ENCODE measurements around the gene EXOC3. TPM values are rescaled to one million over a fixed set of nuclear protein-coding genes. Genes with fewer than 3 reads are reported as not detected.

Gene EXOC3
- total and polyA plus RNA-seq, 2 of the 4 experiments (the other 2 are of a cell fraction) = 35.1 to 47.5 TPM

DNA sequence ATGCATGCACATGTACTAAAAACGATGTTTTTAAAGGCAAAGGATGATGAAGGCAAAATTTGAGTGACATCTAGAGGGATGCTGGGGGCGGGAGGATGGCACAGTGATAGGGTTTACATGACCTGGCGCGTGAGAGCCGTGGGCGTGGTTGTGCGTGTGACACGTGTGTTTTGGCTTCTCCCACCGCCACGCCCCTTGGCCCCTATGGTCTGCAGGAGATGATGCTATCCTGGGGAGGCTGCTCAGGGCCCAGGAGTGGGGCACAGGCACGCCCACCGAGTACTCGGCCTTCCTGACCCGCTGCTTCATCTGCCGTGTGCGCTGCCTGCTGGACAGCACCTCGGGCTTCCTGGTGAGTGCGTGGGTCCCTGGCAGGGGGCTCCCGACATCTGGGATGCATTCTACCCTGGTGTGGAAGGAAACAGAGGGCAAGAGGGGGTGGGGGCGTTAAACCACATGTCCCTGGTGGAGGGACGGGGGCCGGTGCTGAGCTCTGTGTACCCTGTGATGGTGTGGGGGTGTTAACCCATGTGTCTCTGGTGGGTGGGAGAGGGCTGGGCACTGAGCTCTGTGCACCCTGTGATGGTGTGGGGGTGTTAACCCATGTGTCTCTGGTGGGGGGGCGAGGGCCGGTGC is 19.2 kb upstream of the EXOC3 start:
- peaks cover 11 to 56% of the 10 kb centered on the region in 2 experiments for H3K79me1 ChIP-seq (ENCODE audit: low read depth in 1 of 2, low read length in 2 of 2)
- H3K36me3 ChIP-seq (ENCODE audit: control insufficient read depth, insufficient read depth, low read length) = peaks cover 62% of the 10 kb centered on the region
- no peak overlapping the region for H2BK120ac ChIP-seq (ENCODE audit: low read depth, low read length)
- no peak overlapping the region for H3K18ac ChIP-seq (ENCODE audit: low read depth, low read length)
- H3K4me3 ChIP-seq (ENCODE audit: insufficient read depth, low read depth, low read length) = no peak overlapping the region
- H4K91ac ChIP-seq (ENCODE audit: insufficient read depth, low read depth, low read length) = no peak overlapping the region
- peaks cover 5% of the 10 kb centered on the region for H3K4me1 ChIP-seq (ENCODE audit: control insufficient read depth, insufficient read depth, low read length)
- ATAC-seq (ENCODE audit: low read depth) (no peak), DNase-seq (no peak)
- H3K9me1 ChIP-seq (ENCODE audit: insufficient read depth, low read length) = peaks cover 5% of the 10 kb centered on the region
- H3K27ac ChIP-seq (ENCODE audit: insufficient read depth, low read length) = no peak overlapping the region
- no TSS peak for BruUV-seq (replicated peaks)
- no peak overlapping the region for H3K23ac ChIP-seq (ENCODE audit: low read depth, low read length)
- intact Hi-C loops (cut with micrococcal nuclease) (no loop called here), dilution Hi-C loops (cut with HindIII; ENCODE audit: low sequenced_read_pairs, unreplicated experiment) (no loop called here), in situ Hi-C loops (cut with MboI; ENCODE audit: low sequenced_read_pairs) (no loop called here)
- ChIA-PET CTCF (no interaction called here), POLR2A (ENCODE audit: unreplicated experiment) (no interaction called here)
- no peak for TF ChIP-seq CEBPB (IDR thresholded peaks at IDR 0.05; ENCODE audit: low read depth, low read length)
- no peak overlapping the region for H2BK20ac ChIP-seq (ENCODE audit: low read depth, low read length)
- H4K5ac ChIP-seq (ENCODE audit: low read depth, low read length) = no peak overlapping the region
- H3K56ac ChIP-seq (ENCODE audit: extremely low read depth, insufficient read depth, low read length) = no peak overlapping the region
- no peak overlapping the region for H2BK15ac ChIP-seq (ENCODE audit: low read depth, low read length)
- H2AK9ac ChIP-seq (replicated peaks; ENCODE audit: low read depth, low read length, poor library complexity) = peak overlapping the region; percentile 45
- no peaks in the 10 kb centered on the region for H3K27me3 ChIP-seq (ENCODE audit: control insufficient read depth, insufficient read depth, low read length)
- H2BK5ac ChIP-seq (ENCODE audit: low read depth, low read length, poor library complexity, severe bottlenecking) = peak overlapping the region; percentile 33
- H2AFZ ChIP-seq (replicated peaks; ENCODE audit: low read length, poor library complexity) = no peak overlapping the region
- no peak overlapping the region for H3K14ac ChIP-seq (replicated peaks; ENCODE audit: low read depth, low read length)
- no peak overlapping the region for H3K4me2 ChIP-seq (ENCODE audit: low read depth, low read length)
- no peak overlapping the region for H2AK5ac ChIP-seq (ENCODE audit: low read depth, low read length)
- WGBS, 2 experiments (ENCODE audit: extremely low coverage in 2 of 2, insufficient read length in 1 of 2) = 88% methylated on average over 13 of the region's 24 CpGs; no CpG with 5 or more reads in 1 of the 2 experiments
- H3K4ac ChIP-seq (ENCODE audit: low read depth, low read length) = 0 out of 2 replicates have a peak overlapping the region, but pooled peaks have one; percentile 13
- H4K8ac ChIP-seq (ENCODE audit: low read depth in 2 of 2, low read length in 2 of 2) = no peak overlapping the region
- H4K20me1 ChIP-seq (ENCODE audit: insufficient read depth, low read length) = no peaks in the 10 kb centered on the region; the same call in 1 of the 2 replicates
- no peaks in the 10 kb centered on the region for H3K9me3 ChIP-seq (ENCODE audit: control insufficient read depth, insufficient read depth, low read length)
- H3K9ac ChIP-seq (ENCODE audit: low read depth, low read length) = no peak overlapping the region
